Lung (tissue), 12 donors: ENCODE data around the gene SGCA. TPM values are rescaled to one million over a fixed set of nuclear protein-coding genes. Genes with fewer than 3 reads are reported as not detected.

Experiments used
- ATAC-seq: fragments of 200-7000 bp; cut with Tn5 transposase; one replicate; pipeline ENCODE4 v1.9.1; 2020; ENCODE audit warnings: moderate number of reproducible peaks; ENCODE audit not compliant: insufficient read depth, low FRiP score
- DNase-seq, 3 donors: peaks; one replicate each; pipeline ENCODE4 v3.0.0-alpha.2; 2013 to 2017
- H3K27ac ChIP-seq, 2 donors: one replicate each; pipeline ENCODE4 v1.5.1; 2013; ENCODE audit warnings: mild to moderate bottlenecking in 2 of 2, moderate library complexity in 2 of 2, control low read depth in 1 of 2, inconsistent platforms in 1 of 2, low read depth in 1 of 2, low read length in 1 of 2
- H3K27me3 ChIP-seq, 3 donors: one replicate each; pipeline ENCODE4 v1.5.1; 2013; ENCODE audit warnings: low read length in 2 of 3; ENCODE audit not compliant: control insufficient read depth in 3 of 3, insufficient read depth in 3 of 3
- H3K36me3 ChIP-seq, 4 donors: one replicate each; pipeline ENCODE4 v1.5.1; 2013; ENCODE audit warnings: low read length in 4 of 4, mild to moderate bottlenecking in 1 of 4, moderate library complexity in 1 of 4; ENCODE audit not compliant: control insufficient read depth in 4 of 4, insufficient read depth in 4 of 4
- H3K4me1 ChIP-seq, 5 donors: one replicate each; pipeline ENCODE4 v1.5.1; 2013; ENCODE audit warnings: low read length in 5 of 5, mild to moderate bottlenecking in 2 of 5, moderate library complexity in 1 of 5; ENCODE audit not compliant: control insufficient read depth in 5 of 5, insufficient read depth in 5 of 5
- H3K4me3 ChIP-seq: one replicate; pipeline ENCODE4 v1.5.1; 2013; ENCODE audit warnings: mild to moderate bottlenecking, control low read depth, moderate library complexity
- H3K9ac ChIP-seq, 2 donors: one replicate each; pipeline ENCODE4 v1.5.1; 2013; ENCODE audit warnings: low read length in 2 of 2, control low read depth in 1 of 2; ENCODE audit not compliant: insufficient read depth in 1 of 2
- H3K9me3 ChIP-seq, 4 donors: one replicate each; pipeline ENCODE4 v1.5.1; 2013; ENCODE audit warnings: low read length in 3 of 4, mild to moderate bottlenecking in 1 of 4, moderate library complexity in 1 of 4; ENCODE audit not compliant: control insufficient read depth in 4 of 4, insufficient read depth in 3 of 4
- CTCF ChIP-seq: IDR thresholded peaks from 2 replicates; pipeline ENCODE4 v1.5.1; 2012; ENCODE audit warnings: mild to moderate bottlenecking; ENCODE audit errors: control extremely low read depth, extremely low read depth
- WGBS, 2 donors: extraction: QIAGEN DNeasy Blood & Tissue Kit; methylation state at CpG; one replicate each; pipeline ENCODE4 v1.1.7; 2013; 5-methylcytosine and 5-hydroxymethylcytosine counted together
- polyA plus RNA-seq, 2 donors: library from polyadenylated mRNA; stranded (reverse); fragments of 200-250 nt; gene quantifications; one replicate each; pipeline ENCODE4 v1.2.1, GENCODE V29; 2013
- total RNA-seq, 2 donors: library from RNA; depleted of rRNA in 1 of 2; stranded (reverse); fragments of >200 nt in 1 of 2; gene quantifications; one replicate each; pipeline ENCODE4 v1.2.1, GENCODE V29; 2014 to 2021
- donor health status: control.
- donor health status: control.
- donor health status: Bipolar disorder and iron deficiency.
- donor health status: healthy.
- donor health status: DM: yes; HTN: yes; CAD: no.

Gene SGCA
- total and polyA plus RNA-seq, 4 donors = 5.0 to 19.4 (median 14.0) TPM

GRCh38 chr17:50214976-50215760 is 49.4 kb downstream of the SGCA start:
- ATAC-seq (no peak), DNase-seq (peak in 1 of 3 donors; percentile 26)
- Histone ChIP-seq H3K9me3 (no peaks in the 10 kb centered on the region), H3K36me3 (no peaks in the 10 kb centered on the region), H3K9ac (no peak overlapping the region), H3K27me3 (no peaks in the 10 kb centered on the region), H3K27ac (no peak overlapping the region), H3K4me1 (peaks cover 0 to 53% (median 41%) of the 10 kb centered on the region in 5 donors), H3K4me3 (no peak overlapping the region)
- TF ChIP-seq CTCF = no peak
- 80 to 86% methylated on average over 8 of the region's 8 CpGs for WGBS, 2 donors

GRCh38 chr17:50217591-50217990 is 51.8 kb downstream of the SGCA start:
- Histone ChIP-seq H3K9ac (peak overlapping the region in 1 of 2 donors; percentile 26), H3K4me1 (peaks cover 0 to 54% (median 40%) of the 10 kb centered on the region in 5 donors), H3K9me3 (no peaks in the 10 kb centered on the region), H3K4me3 (no peak overlapping the region), H3K27ac (no peak overlapping the region), H3K27me3 (no peaks in the 10 kb centered on the region), H3K36me3 (no peaks in the 10 kb centered on the region)
- no peak for TF ChIP-seq CTCF
- no peak for ATAC-seq
- DNase-seq = no peak
- WGBS, 2 donors = 47 to 78% methylated on average over 3 of the region's 3 CpGs

- TF ChIP-seq CTCF = no peak
- 56 to 78% methylated on average over 3 of the region's 3 CpGs for WGBS, 2 donors
- DNase-seq = peak in 2 of 3 donors; percentile 86 to 89
- no peak overlapping the region for H3K4me3 ChIP-seq
- peaks cover 0 to 58% (median 40%) of the 10 kb centered on the region in 5 donors for H3K4me1 ChIP-seq
- no peaks in the 10 kb centered on the region for H3K36me3 ChIP-seq
- H3K27me3 ChIP-seq = no peaks in the 10 kb centered on the region
- H3K27ac ChIP-seq = no peak overlapping the region
- H3K9me3 ChIP-seq = no peaks in the 10 kb centered on the region
- H3K9ac ChIP-seq = peak overlapping the region in 1 of 2 donors; percentile 72
- no peak for ATAC-seq
These were observed 52.4 kb downstream of the SGCA start for GRCh38 chr17:50218071-50218759.
